GM21390 (cell line): ENCODE measurements around the gene NUDT22.

Experiments
- ATAC-seq: cut with Tn5 transposase; IDR thresholded peaks from one replicate; pipeline ENCODE4 v1.9.1; 2021; ENCODE audit not compliant: unreplicated experiment

The NUDT22 gene

GRCh38 chr11:64226507-64227051 lies 505 bp downstream of the NUDT22 start:
- ATAC-seq: peak; percentile 26

GRCh38 chr11:64227405-64227956 lies 1.4 kb downstream of the NUDT22 start:
- ATAC-seq: no peak

- no peak for ATAC-seq
Measured at GRCh38 chr11:64229090-64229743, 3.1 kb downstream of the NUDT22 start.

GRCh38 chr11:64229744-64230170 lies 3.7 kb downstream of the NUDT22 start:
- ATAC-seq: no peak

- peak; percentile 38 for ATAC-seq
Measured at GRCh38 chr11:64230171-64230984, 4.3 kb downstream of the NUDT22 start, which contains the start of gene DNAJC4. Gene DNAJC4, plus strand, starts transcription at chr11:64230548. Its CDS starts 307 bp downstream, at chr11:64230855.

GRCh38 chr11:64230985-64231365 lies 4.9 kb downstream of the NUDT22 start:
- ATAC-seq: no peak

- no peak for ATAC-seq
Measured at GRCh38 chr11:64231546-64231945, 5.5 kb downstream of the NUDT22 start.

GRCh38 chr11:64232182-64232966 lies 6.3 kb downstream of the NUDT22 start:
- no peak for ATAC-seq

GRCh38 chr11:64232967-64233315 lies 6.9 kb downstream of the NUDT22 start:
- no peak for ATAC-seq

- no peak for ATAC-seq
Measured at GRCh38 chr11:64233913-64234586, 8.0 kb downstream of the NUDT22 start, which contains the start of gene VEGFB. Gene VEGFB, plus strand, starts transcription at chr11:64234584. Its CDS starts 250 bp downstream, at chr11:64234834.

GRCh38 chr11:64234647-64235379 lies 8.7 kb downstream of the NUDT22 start:
- ATAC-seq: no peak

- ATAC-seq: no peak
Measured at GRCh38 chr11:64235437-64236161, 9.5 kb downstream of the NUDT22 start.

- no peak for ATAC-seq
Measured at GRCh38 chr11:64237484-64237951, 11.4 kb downstream of the NUDT22 start.

- no peak for ATAC-seq
Measured at GRCh38 chr11:64238076-64238475, 12.0 kb downstream of the NUDT22 start.

GRCh38 chr11:64238999-64239398 lies 12.9 kb downstream of the NUDT22 start:
- no peak for ATAC-seq

GRCh38 chr11:64239662-64240434 lies 13.8 kb downstream of the NUDT22 start:
- no peak for ATAC-seq

GRCh38 chr11:64240435-64241240 lies 14.6 kb downstream of the NUDT22 start, which contains the start of gene FKBP2:
Gene FKBP2, plus strand, starts transcription at chr11:64241095. Its CDS starts 1,293 bp downstream, at chr11:64242388.
- peak; percentile 45 for ATAC-seq
